ENCODE data around the gene FBXL12.
A peak's percentile ranks its signal among the peaks of the same experiment; 100 is the strongest.
"Not testable (repeated sequence)": the region's sequence is repeated elsewhere in the genome, so short reads cannot be mapped to it uniquely, and the experiment has no call there.

FBXL12 gene, protein sequence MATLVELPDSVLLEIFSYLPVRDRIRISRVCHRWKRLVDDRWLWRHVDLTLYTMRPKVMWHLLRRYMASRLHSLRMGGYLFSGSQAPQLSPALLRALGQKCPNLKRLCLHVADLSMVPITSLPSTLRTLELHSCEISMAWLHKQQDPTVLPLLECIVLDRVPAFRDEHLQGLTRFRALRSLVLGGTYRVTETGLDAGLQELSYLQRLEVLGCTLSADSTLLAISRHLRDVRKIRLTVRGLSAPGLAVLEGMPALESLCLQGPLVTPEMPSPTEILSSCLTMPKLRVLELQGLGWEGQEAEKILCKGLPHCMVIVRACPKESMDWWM

DNA sequence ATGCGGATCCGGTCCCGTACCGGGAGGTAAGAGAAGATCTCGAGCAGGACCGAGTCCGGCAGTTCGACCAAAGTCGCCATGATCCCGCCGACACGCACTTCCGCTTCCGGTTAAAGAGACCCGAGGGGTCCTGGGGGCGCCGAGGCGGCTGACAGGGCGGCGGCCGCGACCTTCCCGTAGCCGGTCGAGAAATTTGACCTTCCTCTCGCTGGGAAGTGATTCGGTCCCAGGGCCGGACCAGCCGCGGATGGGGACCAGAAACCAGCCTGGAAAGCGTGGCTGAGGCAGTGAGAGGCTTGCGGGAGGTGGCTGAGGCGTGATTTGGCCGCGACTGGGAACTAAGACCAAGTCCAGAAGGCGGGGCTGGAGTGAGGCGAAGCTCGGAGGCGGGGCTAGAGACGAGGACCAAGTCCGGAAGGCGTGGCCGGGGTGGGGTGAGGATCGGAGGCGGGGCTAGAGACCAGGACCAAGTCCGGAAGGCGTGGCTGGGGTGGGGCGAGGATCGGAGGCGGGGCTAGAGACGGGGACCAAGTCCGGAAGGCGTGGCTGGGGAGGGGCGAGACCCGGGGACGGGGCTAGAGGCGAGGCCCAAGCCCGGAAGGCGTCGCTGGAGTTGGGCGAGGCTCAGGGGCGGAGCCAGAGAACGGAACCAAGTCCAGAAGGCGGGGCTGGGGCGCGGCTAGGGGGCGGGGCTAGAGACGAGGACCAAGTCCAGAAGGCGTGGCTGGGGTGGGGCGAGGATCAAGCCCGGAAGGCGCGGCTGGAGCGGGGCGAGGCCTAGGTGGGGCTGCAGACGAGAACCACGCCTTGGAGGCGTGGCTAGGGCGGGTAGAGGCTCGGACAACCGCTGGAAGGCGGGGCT lies at the start of gene FBXL12:
Gene FBXL12, minus strand, starts transcription at position 346 of the 862 bp plus-strand sequence. Its CDS starts 266 bp downstream, at position 80.
- peak; percentile 100 for DNase-seq

DNA sequence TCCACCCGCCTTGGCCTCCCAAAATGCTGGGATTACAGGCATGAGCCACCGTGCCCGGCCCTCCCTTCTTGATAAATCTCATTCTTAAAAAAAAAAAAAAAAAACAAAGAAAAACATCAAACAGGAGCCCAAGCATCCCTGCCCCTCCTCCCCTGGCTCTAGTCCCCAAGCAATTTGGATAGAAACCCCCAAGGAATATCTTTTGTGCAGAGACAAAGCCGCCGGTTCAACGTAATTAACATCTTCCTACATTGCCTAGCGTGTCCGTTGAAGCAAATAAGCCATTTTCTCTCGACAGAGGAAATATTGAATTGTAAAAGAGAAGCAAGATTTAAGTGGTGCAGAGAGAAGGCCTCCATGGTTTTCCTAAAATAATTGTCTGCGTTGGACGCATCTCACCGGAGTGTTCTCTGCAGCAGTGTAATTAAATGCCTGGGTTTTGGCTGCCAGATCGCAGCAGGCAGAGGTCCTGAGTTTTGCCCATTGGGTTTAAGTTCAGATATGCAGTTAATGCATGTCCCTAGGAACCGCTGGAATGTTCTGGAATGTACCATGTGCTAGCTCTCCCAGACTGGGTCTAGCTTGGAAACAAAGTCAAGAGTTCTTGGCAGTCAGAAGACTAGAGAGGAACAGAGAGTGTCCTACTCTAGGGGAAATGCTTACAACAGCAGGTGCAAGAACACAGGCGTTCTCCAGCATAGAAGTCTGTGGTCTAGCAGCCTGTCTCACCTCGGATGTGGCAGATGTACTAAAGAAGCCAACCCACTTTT lies 47.0 kb upstream of the FBXL12 start:
- DNase-seq = no peak

DNA sequence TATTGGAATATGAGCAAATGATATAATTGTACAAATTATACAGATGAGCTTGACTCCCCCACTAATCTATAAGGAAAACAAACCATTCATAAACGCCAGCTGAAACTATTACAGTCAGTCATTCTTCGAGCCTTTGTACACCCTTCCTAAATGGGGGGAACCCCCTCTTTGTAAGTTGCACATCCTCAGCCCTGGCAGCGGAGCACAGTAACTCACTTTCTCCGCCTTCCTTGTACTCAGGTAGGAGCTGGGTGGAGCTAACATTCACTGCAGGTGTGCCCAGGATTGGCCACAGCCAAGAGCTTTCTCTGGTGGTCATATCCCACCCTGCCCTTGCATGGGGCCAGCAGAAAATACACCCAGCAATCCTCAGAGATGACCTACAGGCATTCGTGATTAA lies 44.9 kb upstream of the FBXL12 start:
- no peak for DNase-seq

DNA sequence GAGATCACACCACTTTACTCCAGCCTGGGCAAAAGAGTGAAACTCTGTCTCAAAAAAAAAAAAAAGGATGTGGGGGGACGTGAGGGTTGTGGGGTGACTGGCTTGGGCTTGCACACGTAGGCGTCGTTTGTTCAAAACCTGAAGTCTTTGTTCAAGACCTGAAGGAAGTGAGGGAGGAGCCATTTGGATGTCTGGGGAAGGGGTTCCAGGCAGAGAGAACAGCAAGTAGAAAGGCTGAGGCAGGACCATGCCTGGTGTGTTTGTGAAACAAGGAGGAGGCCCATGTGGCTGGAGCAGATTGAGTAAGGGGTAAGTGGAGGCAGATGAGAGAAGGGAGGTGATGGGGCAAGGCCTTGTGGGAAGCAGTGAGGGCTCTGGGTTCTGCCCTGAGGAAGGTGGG lies 44.1 kb upstream of the FBXL12 start:
- DNase-seq = peak; percentile 11

DNA sequence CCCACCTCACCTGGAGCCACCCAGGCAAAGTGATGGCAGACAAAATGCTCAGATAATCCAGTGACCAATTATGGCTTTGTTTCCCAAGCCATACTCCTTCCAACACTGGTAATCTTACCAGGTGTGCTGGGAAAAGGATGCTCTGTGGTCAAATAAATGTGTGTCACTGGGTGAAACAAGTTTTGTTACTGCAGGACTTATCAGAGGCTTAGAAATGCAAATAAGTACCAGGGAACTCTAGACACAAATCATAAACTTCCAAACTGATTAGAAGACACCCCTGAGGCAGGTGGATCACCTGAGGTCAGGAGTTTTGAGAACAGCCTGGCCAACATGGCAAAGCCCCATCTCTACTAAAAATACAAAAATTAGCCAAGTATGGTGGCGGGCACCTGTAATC lies 42.6 kb upstream of the FBXL12 start:
- DNase-seq = no peak

DNA sequence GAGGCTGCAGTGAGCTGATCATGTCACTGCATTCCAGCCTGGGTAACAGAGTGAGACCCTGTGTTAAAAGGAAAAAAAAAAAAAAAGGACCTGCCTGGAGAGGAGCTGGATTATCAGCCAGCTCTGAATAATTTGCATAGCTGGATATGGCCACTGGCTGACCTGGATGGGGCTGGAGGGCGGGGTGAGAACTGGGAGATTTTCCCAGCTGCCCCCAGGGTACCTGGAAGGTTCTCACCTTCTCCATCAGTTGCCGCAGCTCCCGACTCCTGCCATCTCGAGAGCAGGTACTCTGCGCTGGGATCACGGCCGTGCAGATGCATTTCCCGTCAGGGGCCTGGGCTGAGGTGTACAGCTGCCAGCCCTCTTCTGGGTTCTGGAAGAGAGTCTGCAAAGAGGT lies 41.5 kb upstream of the FBXL12 start:
- DNase-seq = no peak

DNA sequence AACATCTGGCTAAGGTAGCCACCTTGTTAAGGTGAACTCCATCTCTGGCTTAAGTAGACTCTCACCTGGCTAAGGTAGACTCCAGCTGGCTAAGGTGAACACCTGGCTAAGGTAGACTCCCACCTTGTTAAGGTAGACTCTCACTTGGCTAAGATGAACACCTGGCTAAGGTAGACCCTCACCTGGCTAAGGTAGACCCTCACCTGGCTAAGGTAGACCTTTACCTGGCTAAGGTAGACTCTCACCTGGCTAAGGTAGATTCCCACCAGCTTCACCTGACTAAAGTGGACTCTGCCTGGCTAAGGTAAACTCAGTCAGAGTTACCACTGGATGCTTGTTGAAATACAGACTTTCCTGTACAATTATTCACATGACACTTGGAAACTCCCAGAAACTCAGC lies 39.9 kb upstream of the FBXL12 start:
- DNase-seq = no peak

DNA sequence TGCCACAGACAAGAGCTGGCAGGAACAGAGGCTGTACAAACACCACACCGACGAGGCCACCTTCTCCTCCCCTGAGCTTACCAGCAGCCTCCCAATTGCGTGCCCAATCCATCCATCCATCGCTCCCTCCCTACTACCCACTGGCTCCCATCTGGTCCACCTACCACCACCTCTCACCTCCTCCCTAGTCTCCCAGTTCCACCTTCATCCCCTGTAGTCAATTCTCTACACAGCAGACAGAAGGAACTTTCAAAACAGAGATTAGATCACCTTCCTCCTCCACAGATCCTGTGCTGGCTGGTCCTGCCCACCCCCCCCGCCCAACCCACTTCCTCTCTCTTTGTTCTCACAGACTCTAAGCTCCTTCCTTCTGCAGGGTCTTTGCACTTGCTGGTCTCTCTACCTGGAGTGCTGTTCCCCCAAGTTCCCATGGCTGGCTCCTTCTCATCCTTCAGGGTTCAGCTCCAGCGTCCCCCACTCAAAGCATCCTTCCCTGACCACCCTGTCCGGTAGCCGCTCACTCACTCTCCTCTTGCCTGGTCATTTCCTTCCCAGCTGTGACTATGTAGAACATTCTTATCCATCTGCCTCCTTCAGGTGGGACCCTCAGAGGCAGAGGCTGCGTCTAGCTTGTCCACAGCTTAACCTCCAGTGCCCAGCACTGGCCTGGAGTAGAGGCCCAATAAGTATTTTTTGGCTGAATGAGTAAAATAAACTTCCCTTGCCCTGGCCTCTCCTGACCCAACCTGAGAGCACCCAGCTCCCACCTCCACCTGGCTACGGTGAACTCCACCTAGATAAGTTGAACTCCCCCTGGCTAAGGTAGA lies 39.3 kb upstream of the FBXL12 start:
- DNase-seq = peak; percentile 26

DNA sequence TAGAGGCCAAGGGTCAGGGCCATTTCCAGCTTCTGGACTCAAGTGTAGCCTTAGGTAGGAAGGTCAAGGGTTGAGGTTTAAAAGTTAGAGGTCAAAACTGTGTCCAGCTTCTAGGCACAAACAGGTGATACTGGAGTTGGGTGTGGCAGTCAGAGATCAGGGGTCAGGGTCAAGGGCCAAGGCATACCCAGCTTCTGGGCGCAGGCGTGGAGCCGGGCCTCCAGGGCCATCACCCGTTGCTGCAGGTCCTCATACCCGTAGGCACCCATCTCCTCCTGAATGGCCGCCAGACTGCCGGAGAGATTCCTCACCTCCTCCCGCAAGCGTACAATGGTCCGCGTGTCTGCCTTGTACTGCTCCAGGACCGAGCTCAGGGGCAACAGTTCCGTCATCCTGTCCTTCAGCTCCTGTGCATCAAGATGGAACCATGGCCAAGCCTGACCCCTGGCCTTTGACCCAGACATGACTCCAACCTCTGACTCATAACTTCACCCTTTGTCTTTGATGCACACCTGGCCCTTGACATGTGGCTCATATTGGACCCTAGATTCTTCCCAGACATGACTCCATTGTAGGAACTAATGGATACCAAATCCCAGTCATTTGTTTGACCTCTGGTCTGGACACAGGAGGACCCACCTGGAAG lies 38.3 kb upstream of the FBXL12 start:
- DNase-seq = no peak

DNA sequence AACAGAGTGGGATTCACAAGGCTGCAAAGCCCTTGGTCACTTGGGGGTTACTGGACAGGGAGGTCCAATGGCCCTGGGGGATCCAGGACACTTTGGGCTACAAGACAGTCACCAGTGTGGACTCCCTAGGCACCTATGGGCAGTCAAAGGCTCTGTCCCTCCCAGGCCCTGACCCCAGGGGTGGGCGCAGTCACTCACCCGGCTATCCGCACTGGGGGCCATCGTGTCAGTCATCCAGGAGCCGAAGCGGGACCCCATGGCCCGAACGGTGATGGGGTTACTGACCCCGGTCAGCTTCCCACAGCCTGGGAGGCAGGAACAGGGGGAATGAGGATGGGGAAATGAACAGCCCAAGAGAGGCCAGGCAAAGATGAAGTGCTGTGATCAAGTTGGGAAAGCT lies 37.7 kb upstream of the FBXL12 start:
- DNase-seq = no peak

DNA sequence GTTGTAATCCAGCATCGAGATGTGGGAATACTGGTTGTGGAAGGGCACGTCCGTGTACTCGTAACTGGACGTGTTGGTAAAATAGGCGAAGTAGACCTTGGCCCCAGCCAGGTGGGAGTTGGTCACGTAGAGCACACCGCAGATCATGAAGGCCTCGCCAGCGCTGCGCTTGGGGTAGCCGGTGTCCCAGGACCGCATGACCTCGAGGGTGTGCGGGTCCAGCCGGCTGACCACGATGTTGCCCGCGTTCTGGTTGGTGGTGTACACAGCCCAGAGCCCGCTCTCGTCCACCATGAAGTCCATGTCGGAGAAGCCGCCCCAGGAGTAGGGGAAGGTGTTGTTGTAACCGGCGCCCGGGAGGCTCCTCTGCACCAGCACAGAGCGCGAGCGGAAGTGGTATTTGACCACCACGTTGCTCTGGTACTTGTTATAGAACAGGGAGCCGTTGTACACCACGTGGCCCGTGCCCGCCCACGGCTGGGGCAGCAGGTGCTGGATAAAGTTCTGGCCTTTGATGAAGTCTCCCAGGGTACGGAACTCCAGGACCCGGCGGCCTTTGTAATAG lies 35.5 kb upstream of the FBXL12 start:
- no peak for DNase-seq

DNA sequence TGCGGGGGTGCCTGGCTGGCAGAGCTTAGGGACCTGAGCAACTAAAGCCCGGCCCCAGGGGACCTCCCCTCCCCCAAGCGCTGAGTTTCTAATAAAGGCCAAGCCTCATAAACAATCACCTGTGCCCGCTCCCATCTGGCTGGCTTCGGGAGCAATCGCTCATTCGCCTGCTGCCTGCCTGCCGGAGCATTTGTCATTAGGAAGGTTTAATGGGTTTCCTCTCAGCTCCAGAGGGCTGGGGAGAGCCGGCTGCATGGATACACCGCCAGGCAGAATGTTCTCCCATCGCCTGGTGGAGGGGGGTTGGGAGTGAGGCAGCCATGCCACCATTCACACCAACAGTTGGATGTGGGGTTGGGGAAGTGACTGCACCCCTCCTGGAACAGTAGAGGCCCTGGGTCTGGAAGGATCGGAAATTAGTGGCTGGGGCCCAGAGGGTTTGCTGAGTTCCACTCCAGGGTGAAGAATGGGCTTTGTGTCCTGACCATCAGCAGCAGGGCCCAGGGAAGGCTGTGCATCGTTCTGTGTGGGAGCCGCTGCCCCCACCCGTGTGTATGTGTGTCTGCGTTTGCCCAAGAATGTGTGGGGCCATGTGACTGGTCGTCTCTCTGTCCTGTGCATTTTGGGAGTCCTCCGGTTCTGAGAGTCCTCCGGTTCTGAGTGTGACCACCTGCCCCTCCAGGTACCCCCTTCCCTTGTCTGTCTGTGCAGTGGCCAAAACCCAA lies 31.5 kb upstream of the FBXL12 start:
- DNase-seq = no peak

DNA sequence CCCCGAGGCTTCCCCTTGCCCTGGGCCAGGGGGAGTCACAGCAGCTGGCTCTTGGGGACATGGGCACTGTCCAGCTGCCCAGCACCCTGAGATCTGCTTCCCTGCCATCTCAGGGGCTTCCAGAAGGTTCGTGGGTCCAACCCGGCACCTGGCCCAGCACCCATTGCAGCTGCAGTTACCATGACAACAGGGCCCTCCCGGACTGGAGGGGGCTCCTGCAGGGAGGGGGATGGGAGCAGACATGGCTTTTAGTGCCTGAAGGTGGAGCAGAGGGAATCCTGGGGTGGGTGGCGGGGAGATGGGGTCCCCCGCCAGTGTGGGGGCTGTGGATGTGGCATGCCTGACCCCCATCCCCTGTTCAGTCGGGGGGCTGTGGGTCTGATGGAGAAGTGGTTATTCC lies 30.9 kb upstream of the FBXL12 start:
- no peak for DNase-seq

DNA sequence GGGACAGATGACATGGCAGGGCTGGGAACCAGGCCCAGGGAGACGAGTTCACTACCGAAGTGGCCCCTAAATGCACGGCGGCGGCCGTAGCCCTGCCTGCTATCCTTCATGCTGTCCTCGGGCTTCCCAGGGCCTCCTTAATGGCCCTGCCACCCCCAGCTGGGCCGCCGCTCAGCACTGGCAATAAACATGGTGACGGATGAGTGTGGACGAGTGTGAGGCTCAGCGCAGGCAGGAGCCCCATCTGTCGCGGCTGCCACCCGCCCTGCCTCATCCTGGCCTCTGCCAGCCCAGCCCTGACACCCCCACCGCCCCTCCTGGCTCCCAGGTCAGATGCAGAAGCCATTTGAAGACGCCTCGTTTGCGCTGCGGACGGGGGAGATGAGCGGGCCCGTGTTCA lies 29.9 kb upstream of the FBXL12 start:
- no peak for DNase-seq

DNA sequence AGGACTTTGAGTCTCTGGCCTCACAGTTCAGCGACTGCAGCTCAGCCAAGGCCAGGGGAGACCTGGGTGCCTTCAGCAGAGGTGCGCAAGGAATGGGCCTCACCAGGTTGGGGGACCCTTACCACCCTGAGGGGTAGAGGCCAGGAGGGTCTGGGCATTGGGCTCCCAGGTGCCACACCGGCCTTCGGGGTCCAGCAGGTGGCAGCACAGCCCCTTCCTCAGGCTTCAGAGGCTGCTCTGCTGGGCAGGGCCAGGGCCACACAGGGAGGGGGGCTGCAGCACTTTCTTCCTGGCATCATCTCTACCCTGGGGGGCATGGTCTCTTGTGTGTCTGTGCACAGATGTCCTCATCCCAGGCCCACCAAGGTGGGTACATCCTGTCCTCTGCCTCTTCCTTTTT lies 29.2 kb upstream of the FBXL12 start:
- peak; percentile 13 for DNase-seq

DNA sequence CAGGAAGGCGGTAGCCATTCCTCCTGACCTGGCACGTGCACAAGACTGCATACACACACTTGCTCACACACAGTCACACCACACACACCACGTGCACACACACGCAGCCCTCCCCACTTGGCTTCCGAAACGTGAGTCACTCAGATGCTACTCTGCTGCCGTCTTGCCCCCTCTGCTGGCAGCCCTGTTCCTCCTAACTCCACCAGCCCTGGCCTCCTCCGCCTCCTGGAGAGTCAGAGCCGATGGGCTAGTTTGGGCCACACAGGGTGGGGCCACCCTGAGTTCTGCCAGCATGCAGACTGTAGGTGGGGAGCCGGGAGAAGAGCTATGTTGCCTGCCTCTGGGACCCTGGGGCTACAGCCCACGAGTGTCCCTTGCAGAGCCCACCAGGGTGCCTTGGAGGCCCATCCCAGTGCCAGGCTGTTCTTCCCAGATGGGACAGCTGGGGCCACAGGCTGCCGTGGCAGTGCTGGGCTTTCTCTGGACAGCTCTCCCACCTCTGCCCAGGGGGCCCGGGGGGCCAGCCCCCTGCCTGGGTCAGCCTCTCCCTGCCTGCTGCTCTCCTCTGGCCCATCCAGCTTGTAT lies 28.3 kb upstream of the FBXL12 start:
- DNase-seq = peak; percentile 43

DNA sequence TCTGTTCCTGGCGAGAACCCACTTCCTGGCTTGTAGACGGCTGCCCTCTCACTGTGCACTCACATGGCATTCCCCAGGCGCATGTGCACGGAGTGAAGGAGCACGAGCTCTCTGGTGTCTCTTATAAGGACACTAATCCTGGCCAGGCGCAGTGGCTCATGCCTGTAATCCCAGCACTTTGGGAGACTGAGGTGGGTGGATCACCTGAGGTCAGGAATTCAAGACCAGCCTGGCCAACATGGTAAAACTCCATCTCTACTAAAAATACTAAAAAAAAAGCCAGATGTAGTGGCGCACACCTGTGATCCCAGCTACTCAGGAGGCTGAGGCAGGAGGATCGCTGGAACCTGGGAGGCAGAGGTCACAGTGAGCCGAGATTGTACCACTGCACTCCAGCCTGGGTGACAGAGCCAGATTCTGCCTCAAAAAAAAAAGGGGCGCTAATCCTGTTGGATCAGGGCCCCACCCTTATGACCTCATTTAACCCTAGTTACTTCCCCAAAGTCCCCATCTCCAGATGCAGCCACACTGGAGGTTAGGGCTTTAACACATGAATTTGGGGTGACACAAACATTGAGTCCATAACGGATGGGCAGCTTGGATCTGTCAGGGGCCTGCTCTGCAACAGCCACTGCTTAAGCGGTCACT lies 24.9 kb upstream of the FBXL12 start:
- DNase-seq = not testable (repeated sequence)

DNA sequence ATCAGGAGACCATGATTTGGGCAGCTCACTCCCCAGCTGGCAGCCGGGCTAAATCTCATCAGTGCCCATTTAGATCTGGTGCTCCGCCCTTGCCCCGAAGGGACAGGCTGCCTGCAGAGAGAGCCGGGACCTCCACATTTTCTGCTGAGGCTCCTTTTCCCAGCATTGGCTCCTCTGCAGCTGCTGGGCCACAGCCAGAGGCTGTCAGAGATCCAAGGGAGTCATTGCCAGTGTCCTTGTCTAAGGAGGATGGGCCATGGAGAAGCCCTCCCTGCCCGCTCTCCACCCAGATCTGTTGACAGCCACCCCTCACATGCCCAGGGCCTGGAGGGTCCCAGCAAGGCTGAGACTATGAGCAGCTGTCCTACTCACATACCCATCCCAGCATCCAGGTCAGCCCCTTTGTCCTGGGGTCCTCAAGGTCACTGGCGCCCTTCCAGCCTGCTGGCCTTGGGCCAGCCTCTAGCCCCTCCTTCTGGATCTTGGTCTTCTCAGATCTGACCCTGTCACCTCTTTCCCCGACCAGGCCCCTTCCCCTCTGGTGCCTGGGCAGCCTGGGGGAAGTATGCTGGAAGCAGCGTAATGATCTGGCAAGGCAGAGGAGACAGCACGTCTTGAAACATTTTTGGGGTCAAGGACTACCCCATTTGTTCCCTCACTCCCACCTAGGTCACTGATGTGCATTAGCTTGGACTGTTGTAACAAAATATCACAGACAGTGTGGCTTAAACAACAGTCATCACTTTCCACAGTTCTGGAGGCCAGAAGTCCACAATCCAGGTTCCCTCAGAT lies 24.2 kb upstream of the FBXL12 start:
- no peak for DNase-seq

DNA sequence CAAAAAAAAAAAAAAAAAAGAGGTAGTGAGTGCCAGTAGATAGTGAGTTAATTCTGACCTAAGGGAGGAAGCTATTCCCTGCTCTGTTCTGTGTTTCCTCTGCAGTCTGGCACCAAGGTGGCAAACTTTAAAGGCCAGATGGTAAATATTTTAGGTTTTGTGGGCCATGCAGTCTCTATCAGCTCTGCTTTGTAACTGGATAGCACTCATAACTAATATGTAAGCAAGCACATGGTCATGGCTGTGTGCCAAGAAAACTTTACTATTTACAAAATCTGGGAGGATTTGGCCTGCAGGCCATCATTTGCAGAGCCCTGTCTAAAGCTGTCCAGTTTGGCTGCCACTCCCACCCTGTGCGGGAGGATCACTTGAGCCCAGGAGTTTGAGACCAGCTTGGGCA lies 20.5 kb upstream of the FBXL12 start:
- no peak for DNase-seq

Measured in activated CD4-positive, alpha-beta T cell treated with anti-CD3 and anti-CD28 coated beads, Interleukin-2, Interleukin-6, amounts not matched to agents 100 ng/mL and 50 ng/mL, durations not matched to agents 16 hours and 8 hours (primary cell).